Measurements from ENCODE around the gene SERPINB2.

Gene SERPINB2

DNA sequence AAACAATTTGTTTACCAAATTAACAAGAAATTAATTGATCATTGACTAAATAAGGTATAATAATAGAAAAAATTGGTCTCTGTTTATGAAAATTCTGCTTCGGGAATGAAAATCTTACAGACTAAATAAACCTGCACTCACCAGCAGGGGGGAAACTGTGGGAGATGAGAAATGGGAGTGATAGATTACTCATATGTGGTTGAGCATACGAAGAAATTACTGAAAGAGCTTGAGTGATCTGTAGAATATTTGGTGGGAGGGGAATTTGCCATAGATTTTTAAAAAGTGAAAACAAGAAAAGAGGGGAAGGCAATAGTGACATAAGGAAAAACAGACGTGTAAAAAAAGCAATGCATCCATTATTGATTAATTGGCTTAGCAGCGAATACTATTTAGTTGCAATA lies 63.8 kb downstream of the SERPINB2 start:
- H3K36me3 ChIP-seq (ENCODE audit: insufficient read depth, insufficient read length, low read length) = no peaks in the 10 kb centered on the region
- DNase-seq (ENCODE audit: low read depth, low spot score) = no peak
- no peaks in the 10 kb centered on the region for H3K4me1 ChIP-seq (ENCODE audit: insufficient read depth, insufficient read length)
- no peak overlapping the region for H3K4me3 ChIP-seq (ENCODE audit: insufficient read length, low read depth)
- no peak overlapping the region for H3K9ac ChIP-seq (ENCODE audit: insufficient read length, low read depth)
- TF ChIP-seq ZNF274 (IDR thresholded peaks at IDR 0.05; ENCODE audit: low read depth, low read length) = no peak
- no peak for TF ChIP-seq YY1 (IDR thresholded peaks at IDR 0.05; ENCODE audit: insufficient read depth, insufficient read length)
- no peak for TF ChIP-seq SUZ12 (IDR thresholded peaks at IDR 0.05; ENCODE audit: extremely low read depth, insufficient read depth, insufficient read length)
- H3K9me3 ChIP-seq (ENCODE audit: insufficient read depth, low read length) = no peaks in the 10 kb centered on the region
- H3K27me3 ChIP-seq (ENCODE audit: insufficient read depth, insufficient read length) = no peaks in the 10 kb centered on the region
